Measurements from ENCODE around the gene MORN5. TPM values are rescaled to one million over a fixed set of nuclear protein-coding genes. Genes with fewer than 3 reads are reported as not detected.

MORN5 gene
- total RNA-seq, 1 donor from 2014 or later = not detected

DNA sequence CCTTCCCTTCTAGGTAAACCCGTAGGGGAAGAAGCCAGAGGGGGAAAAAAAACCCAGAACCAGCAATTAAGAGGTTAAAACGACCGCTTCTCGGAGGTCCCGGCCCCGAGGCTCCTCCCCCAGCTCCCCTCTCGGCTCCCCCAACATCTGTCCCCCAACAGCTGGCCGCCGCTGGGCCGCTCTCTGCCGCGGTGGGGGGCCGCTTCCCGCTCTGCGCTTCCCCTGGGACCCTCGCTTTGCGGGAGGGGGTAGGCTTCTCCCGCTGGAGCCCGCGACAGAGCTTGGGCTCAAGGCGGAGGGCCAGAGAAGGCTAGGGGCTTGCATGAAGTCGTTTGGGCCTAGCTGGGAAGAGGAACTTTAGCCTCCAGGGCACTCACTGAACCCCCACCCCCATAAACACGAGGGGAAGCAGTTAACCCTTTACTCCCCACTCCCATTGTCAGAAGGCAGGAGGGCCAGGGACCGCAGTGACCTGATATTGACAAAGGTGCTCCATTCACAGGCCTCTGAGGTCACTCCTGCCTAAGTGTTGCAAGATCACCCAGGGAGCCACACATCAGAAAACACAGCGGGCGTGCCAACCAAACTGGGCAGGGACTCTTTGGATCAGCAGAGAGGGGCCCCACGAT, 61.6 kb downstream of the MORN5 start:
- Mint-ChIP-seq H3K27ac (ENCODE audit: unreplicated experiment) (no peak overlapping the region), H3K4me3 (ENCODE audit: unreplicated experiment) (no peak overlapping the region), H3K27me3 (ENCODE audit: unreplicated experiment) (peaks cover 98% of the 10 kb centered on the region), H3K36me3 (ENCODE audit: unreplicated experiment) (no peaks in the 10 kb centered on the region), H3K9me3 (ENCODE audit: unreplicated experiment) (no peaks in the 10 kb centered on the region), H3K4me1 (ENCODE audit: unreplicated experiment) (peaks cover 20% of the 10 kb centered on the region)
- DNase-seq (ENCODE audit: extremely low spot score, unreplicated experiment) = no peak
- TF ChIP-seq, protein P1, sequence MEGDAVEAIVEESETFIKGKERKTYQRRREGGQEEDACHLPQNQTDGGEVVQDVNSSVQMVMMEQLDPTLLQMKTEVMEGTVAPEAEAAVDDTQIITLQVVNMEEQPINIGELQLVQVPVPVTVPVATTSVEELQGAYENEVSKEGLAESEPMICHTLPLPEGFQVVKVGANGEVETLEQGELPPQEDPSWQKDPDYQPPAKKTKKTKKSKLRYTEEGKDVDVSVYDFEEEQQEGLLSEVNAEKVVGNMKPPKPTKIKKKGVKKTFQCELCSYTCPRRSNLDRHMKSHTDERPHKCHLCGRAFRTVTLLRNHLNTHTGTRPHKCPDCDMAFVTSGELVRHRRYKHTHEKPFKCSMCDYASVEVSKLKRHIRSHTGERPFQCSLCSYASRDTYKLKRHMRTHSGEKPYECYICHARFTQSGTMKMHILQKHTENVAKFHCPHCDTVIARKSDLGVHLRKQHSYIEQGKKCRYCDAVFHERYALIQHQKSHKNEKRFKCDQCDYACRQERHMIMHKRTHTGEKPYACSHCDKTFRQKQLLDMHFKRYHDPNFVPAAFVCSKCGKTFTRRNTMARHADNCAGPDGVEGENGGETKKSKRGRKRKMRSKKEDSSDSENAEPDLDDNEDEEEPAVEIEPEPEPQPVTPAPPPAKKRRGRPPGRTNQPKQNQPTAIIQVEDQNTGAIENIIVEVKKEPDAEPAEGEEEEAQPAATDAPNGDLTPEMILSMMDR (IDR thresholded peaks at IDR 0.05) = no peak

DNA sequence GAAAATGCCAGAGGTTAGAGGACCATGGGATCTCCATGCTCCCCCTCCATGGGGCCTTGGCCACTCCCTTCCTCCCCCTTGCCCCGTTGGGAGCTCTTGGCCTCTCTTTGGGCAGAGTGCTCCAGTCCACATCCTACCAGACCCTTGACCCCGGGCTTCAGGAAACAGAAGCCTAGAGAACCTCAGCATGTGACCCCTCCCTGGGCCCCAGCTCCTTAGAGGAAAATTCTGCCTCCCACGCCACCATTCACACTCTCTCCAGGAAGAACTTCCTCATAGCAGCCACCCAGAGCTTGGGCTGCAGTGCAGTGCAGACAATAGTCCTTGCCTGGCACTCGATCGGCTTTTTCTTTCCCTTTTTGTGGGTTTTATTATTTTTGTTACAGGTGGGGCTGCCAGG, 63.1 kb downstream of the MORN5 start:
- no peak for DNase-seq (ENCODE audit: extremely low spot score, unreplicated experiment)
- Mint-ChIP-seq H3K27me3 (ENCODE audit: unreplicated experiment) (peaks cover 93% of the 10 kb centered on the region), H3K4me3 (ENCODE audit: unreplicated experiment) (no peak overlapping the region), H3K27ac (ENCODE audit: unreplicated experiment) (no peak overlapping the region), H3K4me1 (ENCODE audit: unreplicated experiment) (peaks cover 30% of the 10 kb centered on the region), H3K9me3 (ENCODE audit: unreplicated experiment) (no peaks in the 10 kb centered on the region), H3K36me3 (ENCODE audit: unreplicated experiment) (no peaks in the 10 kb centered on the region)
- TF ChIP-seq, protein P1 (IDR thresholded peaks at IDR 0.05) = no peak

DNA sequence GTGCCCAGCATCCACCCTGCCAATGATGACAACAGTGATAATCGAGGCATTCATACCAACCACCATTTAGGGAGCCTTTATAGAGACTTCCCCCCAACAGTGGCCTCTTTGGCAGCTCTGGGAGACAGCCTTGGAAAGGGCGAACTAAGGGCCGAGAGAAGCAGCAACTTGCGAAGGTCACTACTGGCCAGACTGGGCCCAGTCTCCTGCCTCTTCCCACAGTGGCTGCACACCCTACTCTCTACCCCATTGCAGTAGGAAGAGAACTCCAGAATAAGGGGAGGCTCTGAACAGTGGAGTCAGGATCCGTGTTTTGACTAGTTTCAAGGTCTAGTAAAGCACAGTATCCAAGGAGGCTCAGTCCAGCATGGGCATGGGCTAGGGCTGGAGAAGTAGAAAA, 63.7 kb downstream of the MORN5 start:
- TF ChIP-seq, protein P1 (IDR thresholded peaks at IDR 0.05) = no peak
- no peaks in the 10 kb centered on the region for H3K36me3 Mint-ChIP-seq (ENCODE audit: unreplicated experiment)
- no peak overlapping the region for H3K27ac Mint-ChIP-seq (ENCODE audit: unreplicated experiment)
- H3K27me3 Mint-ChIP-seq (ENCODE audit: unreplicated experiment) = peaks cover 91% of the 10 kb centered on the region
- no peak overlapping the region for H3K4me3 Mint-ChIP-seq (ENCODE audit: unreplicated experiment)
- peaks cover 32% of the 10 kb centered on the region for H3K4me1 Mint-ChIP-seq (ENCODE audit: unreplicated experiment)
- no peaks in the 10 kb centered on the region for H3K9me3 Mint-ChIP-seq (ENCODE audit: unreplicated experiment)
- no peak for DNase-seq (ENCODE audit: extremely low spot score, unreplicated experiment)

DNA sequence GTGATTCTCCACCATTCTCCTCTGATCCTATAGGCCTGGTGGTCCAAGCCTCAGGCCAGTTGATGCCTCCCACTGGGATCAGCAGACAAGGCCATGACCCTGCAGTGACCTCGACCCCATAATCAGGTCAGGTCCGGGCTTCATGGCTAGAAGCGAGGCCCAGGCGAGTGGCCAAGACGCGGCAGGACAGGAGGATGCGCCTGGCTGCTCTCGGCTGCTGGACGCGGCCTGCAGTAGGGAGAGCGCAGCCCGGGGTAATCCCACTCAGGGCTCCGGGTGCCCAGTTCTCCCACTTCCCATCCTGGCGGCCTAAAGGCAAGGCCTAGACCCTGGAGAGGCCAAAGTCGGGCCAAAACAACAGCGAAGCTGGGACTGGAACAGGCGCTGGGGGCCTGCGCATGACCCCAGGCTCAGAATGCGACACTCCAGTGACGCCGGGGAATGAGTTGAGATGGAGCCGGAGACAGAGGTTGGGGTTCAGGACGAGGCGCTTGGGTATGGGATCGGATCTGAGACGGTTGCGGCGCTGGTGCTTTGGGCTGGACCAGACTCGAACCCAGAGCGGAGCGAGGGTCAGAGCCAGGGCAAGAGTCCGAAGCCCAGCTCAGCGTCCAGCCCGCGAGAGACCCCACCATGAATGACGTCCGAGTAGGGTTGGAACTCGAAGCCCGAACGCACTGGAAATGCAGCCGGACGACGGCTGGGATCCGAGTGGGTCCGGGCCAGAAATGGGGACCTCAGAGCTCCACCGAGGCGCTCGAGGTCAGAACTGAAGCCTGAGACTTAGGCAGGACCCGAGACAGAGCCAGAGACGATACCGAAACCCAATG, 65.8 kb downstream of the MORN5 start:
- TF ChIP-seq, protein P1 (IDR thresholded peaks at IDR 0.05) = no peak
- Mint-ChIP-seq H3K36me3 (ENCODE audit: unreplicated experiment) (no peaks in the 10 kb centered on the region), H3K27ac (ENCODE audit: unreplicated experiment) (no peak overlapping the region), H3K27me3 (ENCODE audit: unreplicated experiment) (peaks cover 70% of the 10 kb centered on the region), H3K9me3 (ENCODE audit: unreplicated experiment) (no peaks in the 10 kb centered on the region), H3K4me1 (ENCODE audit: unreplicated experiment) (peaks cover 14% of the 10 kb centered on the region), H3K4me3 (ENCODE audit: unreplicated experiment) (no peak overlapping the region)
- DNase-seq (ENCODE audit: extremely low spot score, unreplicated experiment) = no peak

DNA sequence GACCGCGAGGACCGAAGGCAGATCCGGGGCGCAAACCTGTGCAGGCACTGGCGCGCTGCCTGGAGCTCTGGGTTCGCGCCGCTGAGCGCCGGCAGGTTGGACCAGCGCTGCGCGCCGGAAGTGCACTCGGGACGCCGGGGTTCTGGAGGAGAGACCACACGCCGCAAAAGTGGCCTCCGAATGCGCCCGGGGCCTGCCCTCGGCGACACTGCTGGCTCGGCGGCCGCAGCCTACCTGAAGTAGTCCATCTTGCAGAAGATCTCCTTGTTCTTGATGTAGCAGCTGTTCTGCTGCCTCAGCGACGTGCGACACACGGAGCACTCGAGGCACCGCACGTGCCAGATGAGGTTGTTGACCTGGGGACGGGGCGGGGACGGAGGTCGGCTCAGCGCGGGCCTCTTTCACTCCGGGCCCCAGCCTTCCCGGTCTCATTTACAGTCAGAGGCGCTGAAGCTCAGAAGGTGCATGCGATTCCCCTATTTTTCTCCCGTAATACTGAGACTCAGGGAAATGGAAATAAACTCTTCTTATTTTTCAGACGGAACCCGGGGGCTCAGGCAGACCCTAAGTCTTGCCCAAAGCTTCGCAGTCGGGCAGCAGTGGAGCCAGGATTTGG, 66.5 kb downstream of the MORN5 start:
- peaks cover 13% of the 10 kb centered on the region for H3K4me1 Mint-ChIP-seq (ENCODE audit: unreplicated experiment)
- TF ChIP-seq, protein P1 (IDR thresholded peaks at IDR 0.05) = no peak
- peaks cover 64% of the 10 kb centered on the region for H3K27me3 Mint-ChIP-seq (ENCODE audit: unreplicated experiment)
- H3K36me3 Mint-ChIP-seq (ENCODE audit: unreplicated experiment) = no peaks in the 10 kb centered on the region
- H3K9me3 Mint-ChIP-seq (ENCODE audit: unreplicated experiment) = no peaks in the 10 kb centered on the region
- H3K4me3 Mint-ChIP-seq (ENCODE audit: unreplicated experiment) = no peak overlapping the region
- no peak overlapping the region for H3K27ac Mint-ChIP-seq (ENCODE audit: unreplicated experiment)
- DNase-seq (ENCODE audit: extremely low spot score, unreplicated experiment) = no peak

Measured in osteocyte (in vitro differentiated cells).